ENCODE data around the gene TBPL1.

GRCh38 chr6:134016558-134016814 is 63.5 kb downstream of the TBPL1 start:
- no peak for TF ChIP-seq RARB (CRISPR knock-in tag; IDR thresholded peaks at IDR 0.05)
- TF ChIP-seq PATZ1 (CRISPR knock-in tag; IDR thresholded peaks at IDR 0.05; ENCODE audit: borderline replicate concordance): no peak
- TF ChIP-seq ZFP30 (CRISPR knock-in tag; IDR thresholded peaks at IDR 0.05): no peak
- TF ChIP-seq OSR1 (CRISPR knock-in tag; IDR thresholded peaks at IDR 0.05): no peak
- TF ChIP-seq TSHZ2 (CRISPR knock-in tag; IDR thresholded peaks at IDR 0.05): no peak
- TF ChIP-seq PPARA (CRISPR knock-in tag; IDR thresholded peaks at IDR 0.05; ENCODE audit: borderline replicate concordance): no peak
- TF ChIP-seq CSRNP3 (CRISPR knock-in tag; IDR thresholded peaks at IDR 0.05): no peak
- no peak for TF ChIP-seq ESRRG (CRISPR knock-in tag; IDR thresholded peaks at IDR 0.05)
- no peak for TF ChIP-seq ZNF8 (CRISPR knock-in tag; IDR thresholded peaks at IDR 0.05)
- no peak for TF ChIP-seq POU6F1 (CRISPR knock-in tag; IDR thresholded peaks at IDR 0.05; ENCODE audit: borderline replicate concordance, low read depth)
- TF ChIP-seq ZNF565 (CRISPR knock-in tag; conservative IDR thresholded peaks at IDR 0.05; ENCODE audit: low read depth): no peak
- no peak for TF ChIP-seq CREB5 (CRISPR knock-in tag; IDR thresholded peaks at IDR 0.05; ENCODE audit: low read depth)
